Stimulated activated naive CD4-positive, alpha-beta T cell (primary cell): Measurements from ENCODE around the gene ABHD13.
"Not testable (repeated sequence)": the region's sequence is repeated elsewhere in the genome, so short reads cannot be mapped to it uniquely, and the experiment has no call there.

Source experiments
- DNase-seq, 6 experiments: peaks; one replicate each; lab custom pipeline; 2025; lab: John Stamatoyannopoulos, UW

The ABHD13 gene

GRCh38 chr13:108223687-108224503, 5.7 kb downstream of the ABHD13 start:
- DNase-seq = no peak

- DNase-seq = peak in 1 of 6 experiments; percentile 19
These were observed 7.2 kb downstream of the ABHD13 start for GRCh38 chr13:108225440-108225839.

GRCh38 chr13:108226184-108226583, 8.0 kb downstream of the ABHD13 start:
- DNase-seq = no peak

- peak in 3 of 6 experiments; percentile 32 to 58 (median 51) for DNase-seq
These were observed 9.6 kb downstream of the ABHD13 start for GRCh38 chr13:108227651-108228272.

GRCh38 chr13:108230377-108230776, 12.2 kb downstream of the ABHD13 start:
- DNase-seq = no peak

- no peak for DNase-seq
These were observed 31.0 kb downstream of the ABHD13 start for GRCh38 chr13:108249150-108249549.

GRCh38 chr13:108257248-108257647, 39.1 kb downstream of the ABHD13 start:
- no peak for DNase-seq

GRCh38 chr13:108263621-108264355, 45.6 kb downstream of the ABHD13 start:
- DNase-seq = no peak

GRCh38 chr13:108266321-108266990, 48.3 kb downstream of the ABHD13 start:
- no peak for DNase-seq

GRCh38 chr13:108267347-108267746, 49.2 kb downstream of the ABHD13 start:
- DNase-seq = no peak

GRCh38 chr13:108267855-108268254, 49.7 kb downstream of the ABHD13 start:
- DNase-seq = not testable (repeated sequence)

- no peak for DNase-seq
These were observed 50.4 kb downstream of the ABHD13 start for GRCh38 chr13:108268466-108269112.

GRCh38 chr13:108269601-108270328, 51.6 kb downstream of the ABHD13 start, which contains the start of gene TNFSF13B:
TNFSF13B (plus strand) TSS chr13:108269718; CDS start chr13:108269896, 178 bp downstream.
- DNase-seq = peak in 5 of 6 experiments; percentile 1 to 34 (median 10)

- DNase-seq = peak in 1 of 6 experiments; percentile 21
These were observed 52.2 kb downstream of the ABHD13 start for GRCh38 chr13:108270442-108270841.

- DNase-seq = no peak
These were observed 54.1 kb downstream of the ABHD13 start for GRCh38 chr13:108272333-108272732.

GRCh38 chr13:108273429-108274118, 55.4 kb downstream of the ABHD13 start:
- DNase-seq = no peak

GRCh38 chr13:108274718-108275117, 56.5 kb downstream of the ABHD13 start:
- no peak for DNase-seq

GRCh38 chr13:108276060-108276459, 57.9 kb downstream of the ABHD13 start:
- no peak for DNase-seq

- DNase-seq = no peak
These were observed 60.3 kb downstream of the ABHD13 start for GRCh38 chr13:108278466-108278865.

GRCh38 chr13:108281901-108282300, 63.7 kb downstream of the ABHD13 start:
- no peak for DNase-seq
